AG20443 (cell line): ENCODE data around the gene TENT4A.
A peak's percentile ranks its signal among the peaks of the same experiment; 100 is the strongest.

ENCODE experiments used
- DNase-seq: peaks from one replicate; pipeline ENCODE4 v3.0.0; 2012; ENCODE audit warnings: low spot score, mixed read lengths

TENT4A gene

DNA sequence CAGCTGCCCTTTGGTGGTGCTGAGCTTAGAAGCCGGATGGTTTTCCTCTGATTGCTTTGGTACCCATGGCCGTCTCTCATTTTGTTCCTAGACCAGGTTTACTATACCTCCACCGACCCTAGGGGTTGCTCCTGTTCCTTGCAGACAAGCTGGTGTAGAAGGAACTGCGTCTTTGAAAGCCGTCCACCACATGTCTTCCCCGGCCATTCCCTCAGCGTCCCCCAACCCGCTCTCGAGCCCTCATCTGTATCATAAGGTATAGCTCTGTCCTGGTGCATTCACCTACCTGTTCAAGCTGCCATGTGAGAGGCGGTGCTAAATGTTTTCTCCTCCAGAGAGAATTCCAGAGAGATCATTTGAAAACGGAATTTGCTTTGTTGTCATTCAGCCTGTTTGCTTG, 39.5 kb downstream of the TENT4A start:
- no peak for DNase-seq

DNA sequence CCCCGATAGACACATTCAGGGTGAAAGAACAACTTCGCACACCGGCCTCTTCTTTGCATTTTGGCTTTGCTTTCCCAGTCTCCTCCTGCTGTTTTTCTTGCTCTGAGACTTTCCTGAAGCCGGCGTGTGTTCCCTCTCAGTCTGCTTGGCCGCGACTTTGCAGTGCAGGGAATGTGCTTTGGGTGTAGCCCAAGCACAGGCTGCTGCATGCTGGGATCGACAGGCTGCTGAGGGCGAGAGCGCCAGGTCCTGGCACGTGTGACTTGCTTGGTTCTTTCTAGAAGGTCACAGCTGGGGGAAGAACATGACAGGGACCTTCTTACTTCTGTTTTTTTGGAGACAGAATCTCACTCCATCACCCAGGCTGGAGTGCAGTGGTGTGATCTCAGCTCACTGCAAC, 40.6 kb downstream of the TENT4A start:
- no peak for DNase-seq

DNA sequence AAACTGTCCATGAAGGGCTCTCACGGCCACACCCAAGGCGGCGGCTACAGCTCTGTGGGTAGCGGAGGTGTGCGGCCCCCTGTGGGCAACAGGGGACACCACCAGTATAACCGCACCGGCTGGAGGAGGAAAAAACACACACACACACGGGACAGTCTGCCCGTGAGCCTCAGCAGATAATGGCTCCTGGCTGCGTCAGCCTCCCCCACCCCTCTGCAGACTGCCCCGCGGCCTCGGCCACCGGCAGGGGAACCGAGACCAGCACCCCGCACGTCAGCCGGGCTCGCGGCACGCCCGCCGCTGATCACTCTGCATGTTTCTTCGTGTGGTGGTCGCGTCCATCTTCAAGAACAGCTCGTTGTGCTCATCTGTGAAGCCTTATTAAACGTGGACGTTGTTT, 41.5 kb downstream of the TENT4A start:
- DNase-seq, result no peak

DNA sequence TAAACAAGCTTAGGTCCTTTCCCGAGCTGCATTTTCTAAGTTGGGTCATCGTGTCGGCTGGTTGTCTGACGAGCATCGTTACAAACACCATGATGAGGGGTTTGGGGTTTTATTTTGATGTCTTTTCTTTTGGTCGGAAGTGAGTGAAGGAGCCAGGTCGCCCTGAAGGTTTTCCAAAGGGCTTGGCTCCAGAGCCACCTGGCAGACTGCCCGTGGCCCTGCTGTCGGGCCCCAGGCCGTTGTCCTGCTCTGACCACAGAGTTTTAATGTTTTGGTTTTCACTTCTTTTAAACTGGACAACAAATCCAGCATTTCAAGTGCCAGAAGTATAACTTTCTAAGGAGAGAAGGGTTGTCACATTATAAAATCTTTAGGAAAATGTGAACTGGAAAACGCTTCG, 42.3 kb downstream of the TENT4A start:
- DNase-seq, result no peak

DNA sequence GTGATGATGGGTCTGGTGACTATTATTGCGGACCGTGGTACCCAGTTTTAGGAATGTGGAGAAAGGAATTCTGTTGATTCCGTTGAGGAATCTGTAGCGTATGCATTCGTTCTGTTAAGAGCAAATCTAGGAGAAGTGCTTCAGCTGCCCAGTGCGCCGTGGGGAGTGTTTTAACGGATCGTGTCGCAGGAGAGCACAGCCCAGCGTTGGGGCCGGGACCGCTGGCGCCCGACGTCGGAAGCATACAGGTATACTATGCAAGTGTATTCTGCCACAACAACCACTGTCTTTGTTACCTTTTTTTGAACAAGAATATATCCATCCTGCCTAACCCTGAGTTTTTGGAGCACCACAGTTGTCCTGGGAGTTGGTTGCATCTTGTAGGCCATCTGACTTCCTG, 42.7 kb downstream of the TENT4A start:
- DNase-seq, result no peak

DNA sequence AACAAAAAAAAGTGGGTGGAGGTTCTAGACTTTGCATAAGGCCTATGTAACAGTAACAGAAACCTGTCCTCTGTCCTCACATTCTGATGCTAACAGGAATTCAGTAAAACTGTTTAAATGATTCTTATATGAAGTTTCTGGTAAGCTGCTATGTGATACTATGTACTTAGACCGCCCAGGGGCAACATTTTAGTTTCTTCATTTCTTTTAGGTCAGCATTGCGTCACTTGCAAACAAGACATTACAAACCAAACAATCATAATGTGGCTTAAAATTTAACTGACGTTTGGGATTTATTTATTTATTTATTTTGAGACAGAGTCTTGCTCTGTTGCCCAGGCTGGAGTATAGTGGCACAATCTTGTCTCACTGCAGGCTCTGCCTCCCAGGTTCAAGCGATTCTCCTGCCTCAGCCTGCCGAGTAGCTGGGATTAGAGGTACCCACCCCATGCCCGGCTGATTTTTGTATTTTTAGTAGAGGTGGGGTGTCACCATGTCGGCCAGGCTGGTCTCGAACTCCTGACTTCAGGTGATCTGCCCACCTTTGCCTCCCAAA, 44.3 kb downstream of the TENT4A start:
- DNase-seq, result no peak

DNA sequence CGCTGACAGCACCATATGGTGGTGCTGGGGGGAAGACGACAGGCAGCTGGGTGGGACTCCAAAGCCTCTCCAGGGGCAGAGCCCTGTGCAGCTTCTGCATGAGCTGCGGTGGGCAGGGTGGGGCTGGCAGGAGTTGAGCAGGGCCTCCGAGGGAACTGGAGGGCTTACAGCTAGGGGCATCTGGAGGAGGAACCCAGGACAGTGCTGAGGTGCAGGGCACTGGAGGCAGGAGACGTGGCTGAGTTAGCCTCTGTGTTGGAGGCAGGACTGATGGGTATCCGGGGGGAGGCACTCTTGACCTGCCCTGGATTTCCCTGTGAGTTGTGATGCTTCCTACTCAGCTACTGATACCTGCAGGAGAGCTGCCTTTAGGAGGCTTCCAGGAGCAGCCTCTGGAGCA, 45.0 kb downstream of the TENT4A start:
- no peak for DNase-seq

DNA sequence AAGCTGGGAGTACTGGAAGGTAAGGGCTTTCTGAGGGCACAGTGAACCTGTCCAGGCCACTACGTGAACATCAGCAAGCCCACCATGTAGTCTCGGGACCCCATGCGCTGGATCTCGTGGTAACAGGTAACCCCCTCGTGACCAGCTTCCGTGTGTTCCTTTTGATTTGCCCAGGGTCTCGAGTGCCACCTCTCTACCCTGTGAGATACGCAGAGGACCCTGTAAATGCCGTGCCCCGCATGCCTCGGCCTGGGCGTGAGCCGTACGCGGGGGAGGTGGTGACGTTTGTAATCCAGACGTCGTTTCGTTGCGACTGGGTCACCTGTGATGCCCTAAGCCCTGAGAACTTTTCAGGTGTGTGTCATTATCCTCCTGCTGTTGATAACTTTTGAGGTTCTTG, 45.5 kb downstream of the TENT4A start:
- DNase-seq, result no peak

DNA sequence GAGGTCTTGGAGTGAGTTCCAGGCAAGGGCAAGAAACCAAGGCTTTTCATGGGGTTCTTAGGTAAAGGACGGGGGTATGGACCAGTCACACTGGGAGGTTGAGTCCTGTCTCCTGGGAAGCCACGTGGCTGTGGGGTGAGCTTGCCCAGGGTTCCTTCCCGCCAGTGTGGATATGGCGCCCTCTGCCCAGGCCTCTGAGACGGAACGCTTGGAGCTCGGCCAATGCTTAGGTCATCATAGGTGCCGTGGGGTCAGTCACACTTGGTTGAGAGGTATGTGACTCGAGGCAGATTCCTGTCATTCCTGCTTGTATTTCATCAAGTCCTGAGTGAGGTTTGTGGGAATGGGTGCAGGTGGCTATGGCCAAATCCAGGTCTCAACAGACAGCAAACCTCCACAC, 46.2 kb downstream of the TENT4A start:
- DNase-seq, result no peak

DNA sequence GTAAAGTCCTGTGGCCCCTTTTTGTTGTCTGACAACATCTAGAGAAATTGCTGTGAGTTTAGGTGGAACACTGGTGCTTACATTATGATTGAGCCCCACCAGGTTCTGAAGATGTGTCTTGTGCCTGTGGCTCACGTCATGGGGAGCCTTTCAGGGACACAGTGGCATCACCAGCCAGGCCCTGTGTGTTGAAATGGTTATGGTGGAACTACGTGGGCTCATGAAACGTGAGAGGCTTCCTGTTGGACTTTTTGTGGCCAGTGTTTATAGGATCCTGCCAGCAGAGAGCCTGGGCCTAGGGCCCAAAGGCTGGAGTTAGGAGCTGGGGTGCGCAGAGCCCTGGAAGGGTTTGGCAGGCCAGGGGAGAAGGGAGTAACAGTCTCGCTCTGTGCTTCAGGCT, 46.8 kb downstream of the TENT4A start:
- no peak for DNase-seq

DNA sequence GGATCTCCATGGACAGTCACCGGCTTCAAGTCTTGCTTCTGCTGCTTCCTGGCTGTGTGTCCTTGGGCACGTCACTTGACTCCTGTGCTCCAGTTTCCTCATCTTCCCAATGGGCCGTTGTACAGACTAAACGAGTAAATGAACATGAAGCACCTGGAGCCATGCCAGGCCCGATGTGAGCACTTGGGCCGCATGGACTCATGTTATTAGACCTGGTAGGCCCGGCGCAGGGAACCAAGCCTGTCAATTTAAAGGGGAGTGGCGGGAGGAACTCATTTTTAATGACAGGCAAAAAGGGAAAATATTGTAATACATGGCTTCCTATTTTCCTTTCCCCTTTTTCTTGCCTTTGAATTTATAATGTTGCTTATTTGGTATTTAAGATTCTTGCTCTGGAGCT, 47.5 kb downstream of the TENT4A start:
- DNase-seq, result no peak

DNA sequence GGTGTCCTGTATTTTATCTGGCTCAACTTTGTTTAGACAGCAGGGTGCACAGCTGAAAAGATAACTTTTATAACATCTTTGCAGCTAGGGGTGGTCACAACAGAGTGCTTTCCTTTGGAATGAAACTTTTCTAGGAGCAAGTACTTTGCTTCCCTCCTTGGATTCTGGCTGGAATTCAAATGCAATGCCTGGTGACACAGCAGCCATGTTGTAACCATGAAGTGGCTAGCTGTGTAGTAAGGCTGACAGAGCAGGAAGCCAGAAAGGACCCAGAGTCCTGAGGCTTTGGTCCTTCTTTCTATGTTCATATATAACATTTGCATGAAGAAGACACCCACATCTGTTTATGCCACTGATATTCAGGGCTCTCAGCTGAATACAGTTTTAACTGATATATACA, 48.1 kb downstream of the TENT4A start:
- no peak for DNase-seq

DNA sequence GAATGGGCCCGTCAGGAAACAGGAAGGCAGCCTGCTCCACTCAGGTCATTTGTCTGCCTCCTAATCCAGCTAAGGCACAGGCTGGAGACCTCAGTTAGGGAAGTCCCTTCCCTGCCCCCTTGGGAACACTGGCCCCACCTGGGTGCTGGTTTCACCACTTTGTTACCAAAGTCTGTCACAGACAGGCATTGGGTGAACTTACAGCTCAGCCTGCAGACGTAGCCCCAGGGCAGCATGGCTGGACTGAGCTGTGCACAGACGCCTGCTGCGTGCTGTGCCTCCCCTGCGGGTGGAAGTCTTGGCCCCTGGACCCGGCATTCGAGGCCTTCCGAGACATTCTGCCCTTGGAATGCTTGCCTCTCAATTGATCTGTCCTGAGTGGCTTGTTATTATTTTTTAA, 48.9 kb downstream of the TENT4A start:
- DNase-seq, result no peak

DNA sequence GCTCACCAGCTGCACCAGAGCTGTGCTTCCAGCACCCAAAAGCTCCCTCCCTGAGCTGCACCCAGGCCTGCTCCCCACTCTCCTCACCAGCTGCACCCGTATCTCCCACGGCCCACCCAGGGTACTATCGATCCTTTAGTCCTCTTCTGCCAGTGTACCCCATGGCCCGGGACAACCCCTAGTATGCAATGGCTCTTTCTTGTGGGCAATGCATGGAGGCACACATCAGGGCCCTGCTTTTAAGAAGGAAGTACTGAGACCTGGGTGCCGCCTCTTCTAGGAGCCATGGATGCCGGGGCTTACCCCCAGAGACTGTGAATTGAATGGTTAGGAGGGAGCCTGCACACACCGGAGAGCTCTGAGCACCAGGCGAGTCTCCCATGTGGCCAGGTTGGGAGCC, 49.5 kb downstream of the TENT4A start:
- no peak for DNase-seq

DNA sequence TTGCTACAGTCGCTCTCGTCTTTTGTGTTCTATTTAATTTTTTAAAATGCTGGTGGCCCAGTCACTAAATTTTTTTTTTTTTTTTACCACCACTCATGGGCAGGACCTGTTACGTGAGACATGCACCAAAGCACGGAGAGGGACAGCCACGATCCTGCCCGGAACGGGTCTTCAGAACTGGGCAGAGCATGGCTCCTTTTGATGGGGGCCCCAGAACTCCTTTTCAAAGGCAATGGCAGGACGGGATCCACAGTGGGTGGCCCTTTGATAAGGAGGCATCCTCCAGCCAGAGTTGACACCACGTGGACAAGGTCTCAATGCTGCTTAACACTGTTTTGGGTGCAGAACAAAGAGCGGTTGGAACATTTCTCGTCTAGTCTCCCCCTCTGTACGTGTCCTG, 50.0 kb downstream of the TENT4A start:
- DNase-seq, result no peak

DNA sequence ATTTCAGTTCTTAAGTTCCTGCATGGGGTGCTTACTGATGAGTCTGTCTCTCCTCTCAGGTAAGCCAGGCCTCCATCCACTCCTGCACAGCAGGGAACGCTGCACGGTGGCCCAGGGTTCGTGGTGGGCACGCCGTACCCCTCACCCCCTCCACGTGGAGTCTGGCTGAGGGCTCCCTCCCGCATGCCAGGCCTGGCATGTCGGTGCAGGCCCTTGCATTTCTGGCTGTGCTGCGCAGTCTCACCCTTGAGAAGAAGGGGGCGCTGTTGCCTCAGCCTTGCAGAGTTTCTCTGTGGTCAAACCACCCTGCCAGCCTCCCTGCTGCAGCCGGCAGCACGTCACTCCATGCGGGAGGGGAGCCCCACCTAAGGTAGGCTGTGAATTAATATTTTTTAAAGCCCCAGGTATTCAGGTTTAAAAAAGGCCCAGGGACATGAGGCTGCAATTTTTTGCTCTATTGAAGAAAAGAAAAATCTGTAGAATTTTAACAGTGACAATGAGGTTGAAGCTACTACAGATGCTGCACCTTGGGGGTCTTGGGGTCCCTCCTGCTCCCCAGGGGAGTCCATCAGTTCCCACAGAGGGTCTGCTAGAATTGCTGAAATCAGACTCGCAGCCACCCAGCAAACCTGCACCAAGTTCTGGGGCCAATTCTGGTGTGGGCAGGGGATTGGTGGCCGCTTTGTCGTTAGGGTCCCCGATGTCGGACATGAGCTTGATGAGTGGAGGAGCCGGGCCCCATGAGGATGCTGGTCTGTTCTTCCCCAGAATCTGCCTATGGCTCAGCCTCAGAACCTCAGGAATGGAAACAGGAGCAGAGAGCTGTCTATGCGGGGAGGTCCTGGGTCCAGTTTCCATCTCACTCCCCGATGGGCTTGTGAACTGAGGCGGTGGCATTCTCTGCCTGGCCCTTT, 52.6 kb downstream of the TENT4A start:
- peak; percentile 92 for DNase-seq

DNA sequence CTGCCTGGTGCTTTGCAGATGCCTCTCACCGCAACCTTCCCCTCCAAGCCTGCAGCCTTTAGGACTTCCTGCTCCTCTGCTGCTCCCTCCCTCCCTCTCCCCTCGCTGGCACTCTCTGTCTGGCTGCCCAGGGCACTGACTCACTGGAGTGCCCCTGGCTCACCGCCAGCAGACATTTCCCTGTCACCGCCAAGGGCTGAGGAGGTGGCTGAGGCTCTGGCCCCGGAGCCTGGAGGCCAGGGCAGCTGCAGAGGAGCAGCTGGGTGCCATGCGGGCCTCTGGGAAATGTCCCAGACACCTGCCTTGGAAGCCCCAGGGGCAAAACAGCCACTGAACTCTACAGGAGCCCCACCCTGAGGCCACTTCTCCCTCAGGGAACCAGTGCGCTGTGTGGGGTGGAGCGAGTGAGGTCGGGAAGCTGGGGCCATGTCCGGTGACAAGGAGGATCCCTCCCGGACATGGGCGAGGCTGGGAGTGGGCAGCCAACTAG, 53.4 kb downstream of the TENT4A start:
- DNase-seq, result peak; percentile 81

DNA sequence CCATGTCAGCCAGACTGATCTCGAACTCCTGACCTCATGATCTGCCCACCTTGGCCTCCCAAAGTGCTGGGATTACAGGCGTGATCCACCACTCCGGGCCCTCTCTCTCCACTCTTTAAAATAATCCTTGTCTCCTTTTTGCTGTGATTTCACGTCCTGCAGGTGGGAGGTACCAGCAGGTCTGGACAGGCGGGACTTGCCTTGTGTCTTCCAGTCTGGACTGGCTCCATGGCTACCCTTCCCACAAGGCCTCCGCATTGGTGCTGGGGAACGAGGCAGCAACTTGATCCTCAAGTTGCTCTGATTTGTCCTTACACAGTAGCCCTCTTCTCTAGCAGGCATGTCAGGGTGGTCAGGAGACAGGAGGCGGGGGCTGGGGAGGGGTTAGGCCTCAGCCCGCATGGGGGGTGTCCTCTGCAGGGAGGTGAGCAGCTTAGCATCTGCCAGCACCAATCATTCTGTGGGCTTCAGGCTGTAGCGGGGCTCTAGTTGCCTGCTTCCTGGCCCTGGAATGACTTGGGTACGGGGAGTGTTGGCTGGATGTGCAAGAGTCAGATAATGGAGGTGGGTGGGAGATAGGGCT, 54.3 kb downstream of the TENT4A start:
- DNase-seq, result no peak

DNA sequence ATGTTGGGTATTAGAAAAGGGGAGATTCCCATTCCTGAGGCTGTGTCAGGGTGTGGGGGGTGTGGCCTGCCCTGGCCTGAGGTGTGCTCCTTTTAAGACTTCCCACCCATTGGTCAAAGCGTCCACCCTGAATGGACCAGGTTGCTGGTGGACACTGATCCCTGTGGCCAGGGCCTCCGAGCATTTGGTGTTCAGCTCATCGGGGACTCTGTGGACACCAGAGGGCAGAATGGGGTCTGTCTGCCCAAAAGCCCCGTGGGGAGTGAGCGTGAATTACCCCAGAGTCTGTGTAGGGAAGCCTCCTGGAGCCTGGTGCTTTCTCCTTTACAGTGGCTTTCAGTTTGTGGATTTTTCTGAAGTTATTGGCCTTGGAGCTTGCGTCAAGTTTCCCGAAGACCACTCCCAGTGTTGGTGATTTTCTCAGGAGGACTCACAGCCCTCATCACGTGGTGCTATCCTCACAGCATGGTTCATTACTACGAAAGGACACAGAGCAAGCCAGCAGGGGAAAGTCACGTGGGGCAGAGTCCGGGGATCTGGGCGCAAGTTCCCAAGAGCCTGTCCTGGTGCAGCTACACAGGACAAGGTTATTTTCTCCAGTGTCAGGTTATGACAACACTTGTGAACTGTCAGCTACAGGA, 55.5 kb downstream of the TENT4A start:
- DNase-seq, result no peak

DNA sequence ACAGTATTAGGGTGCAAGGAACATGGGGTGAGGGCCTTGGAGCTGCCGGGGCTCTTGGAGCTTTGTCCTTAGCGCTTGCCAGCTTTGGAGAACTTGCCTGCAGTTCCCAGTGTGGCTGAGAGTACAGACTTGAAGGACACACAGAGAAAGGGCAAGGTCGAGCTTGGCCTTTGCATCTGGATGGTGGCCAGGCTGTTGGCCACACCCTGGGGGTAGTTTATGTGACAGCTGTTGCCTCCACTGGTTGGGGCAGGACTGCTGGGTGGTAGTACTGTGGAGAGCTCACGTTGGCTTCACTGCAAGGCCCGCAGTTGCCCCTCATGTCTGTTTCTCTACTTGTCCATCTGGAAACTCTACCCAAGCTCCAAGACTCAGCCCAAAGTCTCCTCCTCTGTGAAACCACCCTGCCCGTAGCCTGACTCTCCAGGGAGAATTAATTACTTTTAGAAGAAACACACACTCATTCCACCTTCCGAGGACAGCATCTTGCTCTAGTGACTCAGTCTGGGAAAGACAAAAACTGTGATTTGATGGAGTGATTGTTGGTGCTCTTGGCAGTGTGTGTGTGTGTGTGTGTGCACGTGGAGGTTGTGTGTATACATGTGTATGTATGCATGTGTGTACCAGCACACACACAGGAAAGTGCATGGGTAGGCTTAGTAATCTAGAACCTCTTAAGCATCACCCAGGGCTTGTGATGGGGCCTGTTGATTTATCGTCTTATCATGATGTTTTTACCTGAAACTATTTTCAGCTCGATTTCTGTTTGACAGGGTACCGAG, 57.8 kb downstream of the TENT4A start:
- DNase-seq, result no peak

DNA sequence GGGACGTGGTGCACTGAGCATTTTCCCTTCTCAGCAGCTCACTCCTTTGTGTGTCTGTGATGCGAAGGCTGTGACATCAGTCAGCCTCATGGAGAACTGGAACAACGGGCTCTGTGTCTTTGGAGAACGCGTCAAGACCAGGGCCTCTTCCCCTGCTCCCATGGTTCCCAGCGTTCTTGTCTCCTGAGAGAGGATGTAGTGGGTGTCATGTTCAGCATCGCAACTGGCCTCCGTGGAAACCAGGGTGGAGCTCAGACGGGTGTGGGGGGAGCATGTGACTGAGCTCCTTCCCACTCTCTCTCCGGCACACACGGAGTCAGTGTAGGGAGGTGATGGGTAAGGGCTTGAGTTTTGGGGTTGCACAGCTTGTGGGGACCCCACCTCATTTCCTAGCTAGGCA, 59.7 kb downstream of the TENT4A start:
- no peak for DNase-seq
